Stromal cell of bone marrow (primary cell): ENCODE measurements around the gene MYO18B.

Experiments
- DNase-seq: peaks from one replicate; pipeline ENCODE4 v3.0.0-alpha.2; 2012; ENCODE audit warnings: low read depth

Gene MYO18B

GRCh38 chr22:25996669-25997068 is 254.7 kb downstream of the MYO18B start:
- DNase-seq: no peak

GRCh38 chr22:25997886-25998775 is 256.1 kb downstream of the MYO18B start:
- no peak for DNase-seq

- DNase-seq: no peak
These were observed 260.5 kb downstream of the MYO18B start for GRCh38 chr22:26002456-26002855.

GRCh38 chr22:26004477-26004876 is 262.5 kb downstream of the MYO18B start:
- no peak for DNase-seq

GRCh38 chr22:26008587-26008986 is 266.6 kb downstream of the MYO18B start:
- no peak for DNase-seq

GRCh38 chr22:26016916-26017315 is 274.9 kb downstream of the MYO18B start:
- DNase-seq: no peak

GRCh38 chr22:26017932-26018331 is 275.9 kb downstream of the MYO18B start:
- no peak for DNase-seq

GRCh38 chr22:26019596-26019995 is 277.6 kb downstream of the MYO18B start:
- no peak for DNase-seq

- no peak for DNase-seq
These were observed 279.5 kb downstream of the MYO18B start for GRCh38 chr22:26021516-26021915.

GRCh38 chr22:26023104-26023775 is 281.3 kb downstream of the MYO18B start:
- no peak for DNase-seq

- no peak for DNase-seq
These were observed 283.6 kb downstream of the MYO18B start for GRCh38 chr22:26025626-26026025.

GRCh38 chr22:26027341-26027740 is 285.4 kb downstream of the MYO18B start:
- no peak for DNase-seq

- no peak for DNase-seq
These were observed 289.7 kb downstream of the MYO18B start for GRCh38 chr22:26031641-26032040.

- no peak for DNase-seq
These were observed 291.1 kb downstream of the MYO18B start for GRCh38 chr22:26033071-26033470.

GRCh38 chr22:26033586-26033985 is 291.6 kb downstream of the MYO18B start:
- no peak for DNase-seq

GRCh38 chr22:26035523-26035922 is 293.5 kb downstream of the MYO18B start:
- DNase-seq: no peak

- DNase-seq: no peak
These were observed 296.4 kb downstream of the MYO18B start for GRCh38 chr22:26038365-26038764.

- no peak for DNase-seq
These were observed 299.9 kb downstream of the MYO18B start for GRCh38 chr22:26041931-26042330.

GRCh38 chr22:26043031-26043430 is 301.0 kb downstream of the MYO18B start:
- DNase-seq: no peak

GRCh38 chr22:26045051-26045450 is 303.1 kb downstream of the MYO18B start:
- no peak for DNase-seq

- DNase-seq: no peak
These were observed 303.9 kb downstream of the MYO18B start for GRCh38 chr22:26045860-26046259.

GRCh38 chr22:26047516-26047915 is 305.5 kb downstream of the MYO18B start:
- DNase-seq: no peak

GRCh38 chr22:26047920-26048319 is 305.9 kb downstream of the MYO18B start:
- DNase-seq: no peak
